ENCODE results near the gene AQP7.
"Not testable (repeated sequence)": the region's sequence is repeated elsewhere in the genome, so short reads cannot be mapped to it uniquely, and the experiment has no call there.

AQP7 gene

GRCh38 chr9:33358641-33359040 is 43.7 kb downstream of the AQP7 start:
- H3K4me2 ChIP-seq (ENCODE audit: low read length); H3K4me3 ChIP-seq (ENCODE audit: low read length); H3K9me3 ChIP-seq (replicated peaks; ENCODE audit: low read length); H3K27me3 ChIP-seq (ENCODE audit: control insufficient read depth, insufficient read depth, low read length); H3K4me1 ChIP-seq (ENCODE audit: control insufficient read depth, insufficient read depth, low read length); H3K9ac ChIP-seq (ENCODE audit: low read depth, low read length): not testable (repeated sequence)
- peaks cover 31% of the 10 kb centered on the region for H3K36me3 ChIP-seq (ENCODE audit: insufficient read depth, low read length)

- no peaks in the 10 kb centered on the region for H3K9me3 ChIP-seq (replicated peaks; ENCODE audit: low read length)
- no peak overlapping the region for H3K4me3 ChIP-seq (ENCODE audit: low read length)
- peaks cover 48% of the 10 kb centered on the region for H3K36me3 ChIP-seq (ENCODE audit: insufficient read depth, low read length)
- no peaks in the 10 kb centered on the region for H3K27me3 ChIP-seq (ENCODE audit: control insufficient read depth, insufficient read depth, low read length)
- no peak overlapping the region for H3K9ac ChIP-seq (ENCODE audit: low read depth, low read length)
- no peaks in the 10 kb centered on the region for H3K4me1 ChIP-seq (ENCODE audit: control insufficient read depth, insufficient read depth, low read length)
- no peak overlapping the region for H3K4me2 ChIP-seq (ENCODE audit: low read length)
These were observed 46.4 kb downstream of the AQP7 start for GRCh38 chr9:33355933-33356332.

GRCh38 chr9:33354651-33355211 is 47.6 kb downstream of the AQP7 start:
- H3K27me3 ChIP-seq (ENCODE audit: control insufficient read depth, insufficient read depth, low read length), result no peaks in the 10 kb centered on the region
- H3K4me1 ChIP-seq (ENCODE audit: control insufficient read depth, insufficient read depth, low read length), result peaks cover 9% of the 10 kb centered on the region
- H3K36me3 ChIP-seq (ENCODE audit: insufficient read depth, low read length), result peaks cover 43% of the 10 kb centered on the region
- H3K9ac ChIP-seq (ENCODE audit: low read depth, low read length), result no peak overlapping the region
- no peak overlapping the region for H3K4me3 ChIP-seq (ENCODE audit: low read length)
- no peak overlapping the region for H3K4me2 ChIP-seq (ENCODE audit: low read length)
- H3K9me3 ChIP-seq (replicated peaks; ENCODE audit: low read length), result no peaks in the 10 kb centered on the region

- Histone ChIP-seq H3K9ac (ENCODE audit: low read depth, low read length) (no peak overlapping the region), H3K4me3 (ENCODE audit: low read length) (no peak overlapping the region), H3K4me1 (ENCODE audit: control insufficient read depth, insufficient read depth, low read length) (peaks cover 11% of the 10 kb centered on the region), H3K4me2 (ENCODE audit: low read length) (no peak overlapping the region), H3K9me3 (replicated peaks; ENCODE audit: low read length) (no peaks in the 10 kb centered on the region), H3K27me3 (ENCODE audit: control insufficient read depth, insufficient read depth, low read length) (no peaks in the 10 kb centered on the region), H3K36me3 (ENCODE audit: insufficient read depth, low read length) (peaks cover 69% of the 10 kb centered on the region)
These were observed 50.8 kb downstream of the AQP7 start for GRCh38 chr9:33351547-33351946.

- Histone ChIP-seq H3K4me3 (ENCODE audit: low read length) (no peak overlapping the region), H3K9me3 (replicated peaks; ENCODE audit: low read length) (no peaks in the 10 kb centered on the region), H3K9ac (ENCODE audit: low read depth, low read length) (peak overlapping the region; percentile 66), H3K4me1 (ENCODE audit: control insufficient read depth, insufficient read depth, low read length) (peaks cover 11% of the 10 kb centered on the region), H3K4me2 (ENCODE audit: low read length) (peak overlapping the region; percentile 38), H3K36me3 (ENCODE audit: insufficient read depth, low read length) (peaks cover 73% of the 10 kb centered on the region), H3K27me3 (ENCODE audit: control insufficient read depth, insufficient read depth, low read length) (no peaks in the 10 kb centered on the region)
These were observed 52.1 kb downstream of the AQP7 start for GRCh38 chr9:33350310-33350709.

GRCh38 chr9:33349743-33350142 is 52.6 kb downstream of the AQP7 start:
- H3K36me3 ChIP-seq (ENCODE audit: insufficient read depth, low read length), result peaks cover 69% of the 10 kb centered on the region
- H3K4me2 ChIP-seq (ENCODE audit: low read length), result no peak overlapping the region

GRCh38 chr9:33348998-33349397 is 53.4 kb downstream of the AQP7 start:
- Histone ChIP-seq H3K36me3 (ENCODE audit: insufficient read depth, low read length) (peaks cover 71% of the 10 kb centered on the region), H3K9me3 (replicated peaks; ENCODE audit: low read length) (no peaks in the 10 kb centered on the region), H3K4me2 (ENCODE audit: low read length) (no peak overlapping the region), H3K4me3 (ENCODE audit: low read length) (no peak overlapping the region), H3K9ac (ENCODE audit: low read depth, low read length) (no peak overlapping the region), H3K27me3 (ENCODE audit: control insufficient read depth, insufficient read depth, low read length) (no peaks in the 10 kb centered on the region), H3K4me1 (ENCODE audit: control insufficient read depth, insufficient read depth, low read length) (peaks cover 11% of the 10 kb centered on the region)

More at GRCh38 chr9:33349743-33350142, 52.6 kb downstream of the AQP7 start:
- Histone ChIP-seq H3K27me3 (ENCODE audit: control insufficient read depth, insufficient read depth, low read length) (no peaks in the 10 kb centered on the region), H3K4me1 (ENCODE audit: control insufficient read depth, insufficient read depth, low read length) (peaks cover 11% of the 10 kb centered on the region), H3K9me3 (replicated peaks; ENCODE audit: low read length) (no peaks in the 10 kb centered on the region), H3K4me3 (ENCODE audit: low read length) (no peak overlapping the region), H3K9ac (ENCODE audit: low read depth, low read length) (no peak overlapping the region)

GRCh38 chr9:33346564-33346963 is 55.8 kb downstream of the AQP7 start:
- peaks cover 68% of the 10 kb centered on the region for H3K36me3 ChIP-seq (ENCODE audit: insufficient read depth, low read length)
- H3K4me1 ChIP-seq (ENCODE audit: control insufficient read depth, insufficient read depth, low read length), result peaks cover 11% of the 10 kb centered on the region
- H3K4me2 ChIP-seq (ENCODE audit: low read length), result no peak overlapping the region
- no peak overlapping the region for H3K9ac ChIP-seq (ENCODE audit: low read depth, low read length)
- H3K27me3 ChIP-seq (ENCODE audit: control insufficient read depth, insufficient read depth, low read length), result no peaks in the 10 kb centered on the region
- H3K4me3 ChIP-seq (ENCODE audit: low read length), result no peak overlapping the region
- no peaks in the 10 kb centered on the region for H3K9me3 ChIP-seq (replicated peaks; ENCODE audit: low read length)

- Histone ChIP-seq H3K9ac (ENCODE audit: low read depth, low read length) (no peak overlapping the region), H3K4me3 (ENCODE audit: low read length) (no peak overlapping the region), H3K9me3 (replicated peaks; ENCODE audit: low read length) (no peaks in the 10 kb centered on the region), H3K4me1 (ENCODE audit: control insufficient read depth, insufficient read depth, low read length) (no peaks in the 10 kb centered on the region), H3K36me3 (ENCODE audit: insufficient read depth, low read length) (peaks cover 82% of the 10 kb centered on the region), H3K27me3 (ENCODE audit: control insufficient read depth, insufficient read depth, low read length) (no peaks in the 10 kb centered on the region), H3K4me2 (ENCODE audit: low read length) (no peak overlapping the region)
These were observed 58.2 kb downstream of the AQP7 start for GRCh38 chr9:33344145-33344544.

- peaks cover 75% of the 10 kb centered on the region for H3K36me3 ChIP-seq (ENCODE audit: insufficient read depth, low read length)
These were observed 61.2 kb downstream of the AQP7 start for GRCh38 chr9:33341182-33341581.

GRCh38 chr9:33340186-33340585 is 62.2 kb downstream of the AQP7 start:
- no peak overlapping the region for H3K9ac ChIP-seq (ENCODE audit: low read depth, low read length)
- no peaks in the 10 kb centered on the region for H3K9me3 ChIP-seq (replicated peaks; ENCODE audit: low read length)
- H3K4me2 ChIP-seq (ENCODE audit: low read length), result no peak overlapping the region
- H3K36me3 ChIP-seq (ENCODE audit: insufficient read depth, low read length), result peaks cover 70% of the 10 kb centered on the region
- H3K4me3 ChIP-seq (ENCODE audit: low read length), result no peak overlapping the region
- H3K27me3 ChIP-seq (ENCODE audit: control insufficient read depth, insufficient read depth, low read length), result no peaks in the 10 kb centered on the region
- no peaks in the 10 kb centered on the region for H3K4me1 ChIP-seq (ENCODE audit: control insufficient read depth, insufficient read depth, low read length)

More at GRCh38 chr9:33341182-33341581, 61.2 kb downstream of the AQP7 start:
- Histone ChIP-seq H3K4me3 (ENCODE audit: low read length) (no peak overlapping the region), H3K4me1 (ENCODE audit: control insufficient read depth, insufficient read depth, low read length) (no peaks in the 10 kb centered on the region), H3K27me3 (ENCODE audit: control insufficient read depth, insufficient read depth, low read length) (no peaks in the 10 kb centered on the region), H3K4me2 (ENCODE audit: low read length) (no peak overlapping the region), H3K9me3 (replicated peaks; ENCODE audit: low read length) (no peaks in the 10 kb centered on the region), H3K9ac (ENCODE audit: low read depth, low read length) (no peak overlapping the region)

Data from skeletal muscle satellite cell (primary cell).